ENCODE data around the gene ACBD4. TPM values are rescaled to one million over a fixed set of nuclear protein-coding genes. Genes with fewer than 3 reads are reported as not detected.

Gene ACBD4
- total RNA-seq, 1 donor from 2014 or later, result 15.9 TPM

DNA sequence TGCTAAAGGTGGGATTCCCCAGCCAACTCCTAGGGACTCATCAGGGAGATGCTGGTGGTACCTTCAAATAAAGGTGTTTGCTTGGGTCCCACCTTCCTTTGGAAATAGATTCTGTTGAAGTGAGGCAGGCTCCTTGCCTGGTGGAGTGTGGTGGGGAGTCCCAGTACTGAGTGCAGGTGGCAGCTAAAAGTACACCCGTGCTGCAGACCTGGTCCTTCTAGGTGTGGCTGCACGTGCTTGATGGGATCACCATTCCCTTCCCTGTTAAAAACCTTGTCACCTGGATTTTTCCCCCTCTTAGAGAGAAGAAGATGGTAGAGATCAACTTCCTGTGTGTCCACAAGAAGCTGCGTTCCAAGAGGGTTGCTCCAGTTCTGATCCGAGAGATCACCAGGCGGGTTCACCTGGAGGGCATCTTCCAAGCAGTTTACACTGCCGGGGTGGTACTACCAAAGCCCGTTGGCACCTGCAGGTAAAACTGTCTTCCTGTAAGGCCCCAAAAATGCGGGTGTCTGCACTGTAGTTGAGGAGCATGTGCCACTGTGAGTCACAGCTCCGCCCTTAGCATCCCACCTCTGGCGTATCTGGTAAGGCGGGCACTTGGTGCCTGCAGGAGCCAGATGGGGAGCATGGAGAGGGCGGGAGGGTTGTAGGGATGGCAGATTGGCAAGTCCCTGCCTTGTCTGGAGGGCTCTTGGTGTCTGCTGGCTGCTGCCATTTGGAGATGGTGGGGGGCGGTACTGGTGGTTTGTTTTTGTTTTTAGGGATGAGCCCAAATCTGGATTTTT is 37.2 kb upstream of the ACBD4 start:
- intact Hi-C loops (cut with micrococcal nuclease), result no loop called here
- H3K27ac Mint-ChIP-seq, result no peak overlapping the region
- H3K4me1 Mint-ChIP-seq (ENCODE audit: low read depth), result no peaks in the 10 kb centered on the region
- no peak overlapping the region for H3K4me3 Mint-ChIP-seq (ENCODE audit: low read depth)
- H3K36me3 Mint-ChIP-seq (ENCODE audit: low read depth), result peaks cover 73% of the 10 kb centered on the region
- no peak for DNase-seq (ENCODE audit: low spot score)
- no peaks in the 10 kb centered on the region for H3K9me3 Mint-ChIP-seq
- H3K27me3 Mint-ChIP-seq (ENCODE audit: low read depth), result no peaks in the 10 kb centered on the region

- Mint-ChIP-seq H3K36me3 (ENCODE audit: low read depth) (peaks cover 74% of the 10 kb centered on the region), H3K27me3 (ENCODE audit: low read depth) (no peaks in the 10 kb centered on the region), H3K4me1 (ENCODE audit: low read depth) (no peaks in the 10 kb centered on the region), H3K4me3 (ENCODE audit: low read depth) (no peak overlapping the region), H3K9me3 (no peaks in the 10 kb centered on the region), H3K27ac (no peak overlapping the region)
- intact Hi-C loops (cut with micrococcal nuclease), result no loop called here
- peak; percentile 59 for DNase-seq (ENCODE audit: low spot score)
Measured at GRCh38 chr17:45098869-45099616, 36.4 kb upstream of the ACBD4 start.

DNA sequence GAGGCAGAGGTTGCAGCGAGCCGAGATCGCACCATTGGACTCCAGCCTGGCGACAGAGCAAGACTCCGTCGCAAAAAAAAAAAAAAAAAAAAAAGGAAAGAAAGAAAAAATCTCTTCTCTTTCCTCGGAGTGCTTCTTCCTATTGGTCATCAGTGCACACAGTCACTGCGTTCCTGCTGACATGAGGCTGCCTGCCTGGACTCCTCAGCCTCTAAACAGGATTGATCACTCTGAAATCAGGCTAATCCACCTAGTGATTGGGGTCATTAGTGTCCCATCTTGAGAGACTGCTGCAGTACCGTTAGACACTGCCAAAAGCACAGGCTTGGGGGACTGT is 34.0 kb upstream of the ACBD4 start:
- Mint-ChIP-seq H3K4me3 (ENCODE audit: low read depth) (no peak overlapping the region), H3K4me1 (ENCODE audit: low read depth) (no peaks in the 10 kb centered on the region), H3K27ac (no peak overlapping the region), H3K9me3 (no peaks in the 10 kb centered on the region), H3K36me3 (ENCODE audit: low read depth) (peaks cover 78% of the 10 kb centered on the region), H3K27me3 (ENCODE audit: low read depth) (no peaks in the 10 kb centered on the region)
- intact Hi-C loops (cut with micrococcal nuclease), result no loop called here
- DNase-seq (ENCODE audit: low spot score), result no peak

DNA sequence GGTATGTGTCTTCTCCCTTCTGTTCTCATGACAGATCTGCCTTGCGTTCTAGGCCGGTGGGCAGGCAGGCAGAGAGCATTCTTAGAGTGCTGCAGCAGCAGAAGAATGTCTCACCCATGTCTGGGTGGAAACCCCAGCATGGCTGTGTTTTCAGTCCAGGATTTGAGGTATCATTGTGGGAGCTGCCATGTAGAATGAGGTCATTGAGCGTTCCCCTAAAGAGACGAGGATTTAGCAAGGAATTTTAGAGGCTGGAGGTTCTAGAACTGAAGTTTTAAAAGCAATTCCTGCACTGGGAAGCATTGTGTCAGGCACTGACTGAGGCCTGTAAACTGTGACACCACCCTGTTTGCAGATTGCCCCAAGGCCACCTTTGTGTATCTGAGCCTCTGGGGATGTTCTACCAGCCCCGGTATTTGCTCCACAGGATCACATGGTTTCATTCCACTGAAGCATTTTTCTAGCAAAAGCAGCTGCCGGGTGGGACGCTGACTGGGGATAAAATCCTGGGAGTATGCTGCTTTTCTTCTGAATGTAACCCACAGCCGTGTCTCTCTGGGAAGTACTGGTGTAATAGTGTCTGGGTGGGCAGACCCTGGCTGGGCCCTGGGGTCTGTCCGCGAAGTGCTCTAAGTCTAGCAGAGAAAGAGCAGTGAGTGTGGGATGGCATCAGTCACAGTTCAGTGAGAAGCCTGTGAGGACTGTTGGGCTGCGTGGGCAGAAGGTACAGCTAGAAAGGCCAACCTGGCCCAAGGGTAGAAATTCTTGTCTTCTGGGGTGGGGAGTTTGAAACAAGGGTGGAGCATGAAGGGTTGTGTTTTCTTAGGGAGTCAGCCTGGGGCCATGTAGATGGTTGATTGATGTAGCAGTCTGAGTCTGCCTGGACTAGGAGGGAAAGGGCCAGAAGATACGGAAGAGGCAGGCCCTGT is 33.3 kb upstream of the ACBD4 start:
- H3K4me1 Mint-ChIP-seq (ENCODE audit: low read depth), result no peaks in the 10 kb centered on the region
- H3K36me3 Mint-ChIP-seq (ENCODE audit: low read depth), result peaks cover 78% of the 10 kb centered on the region
- H3K27me3 Mint-ChIP-seq (ENCODE audit: low read depth), result no peaks in the 10 kb centered on the region
- H3K27ac Mint-ChIP-seq, result no peak overlapping the region
- no peaks in the 10 kb centered on the region for H3K9me3 Mint-ChIP-seq
- H3K4me3 Mint-ChIP-seq (ENCODE audit: low read depth), result no peak overlapping the region
- no peak for DNase-seq (ENCODE audit: low spot score)
- intact Hi-C loops (cut with micrococcal nuclease), result no loop called here

GRCh38 chr17:45102856-45103255 is 32.6 kb upstream of the ACBD4 start:
- intact Hi-C loops (cut with micrococcal nuclease), result no loop called here
- no peak for DNase-seq (ENCODE audit: low spot score)
- no peaks in the 10 kb centered on the region for H3K4me1 Mint-ChIP-seq (ENCODE audit: low read depth)
- H3K36me3 Mint-ChIP-seq (ENCODE audit: low read depth), result peaks cover 75% of the 10 kb centered on the region
- no peaks in the 10 kb centered on the region for H3K27me3 Mint-ChIP-seq (ENCODE audit: low read depth)
- no peak overlapping the region for H3K4me3 Mint-ChIP-seq (ENCODE audit: low read depth)
- H3K9me3 Mint-ChIP-seq, result no peaks in the 10 kb centered on the region
- H3K27ac Mint-ChIP-seq, result no peak overlapping the region

DNA sequence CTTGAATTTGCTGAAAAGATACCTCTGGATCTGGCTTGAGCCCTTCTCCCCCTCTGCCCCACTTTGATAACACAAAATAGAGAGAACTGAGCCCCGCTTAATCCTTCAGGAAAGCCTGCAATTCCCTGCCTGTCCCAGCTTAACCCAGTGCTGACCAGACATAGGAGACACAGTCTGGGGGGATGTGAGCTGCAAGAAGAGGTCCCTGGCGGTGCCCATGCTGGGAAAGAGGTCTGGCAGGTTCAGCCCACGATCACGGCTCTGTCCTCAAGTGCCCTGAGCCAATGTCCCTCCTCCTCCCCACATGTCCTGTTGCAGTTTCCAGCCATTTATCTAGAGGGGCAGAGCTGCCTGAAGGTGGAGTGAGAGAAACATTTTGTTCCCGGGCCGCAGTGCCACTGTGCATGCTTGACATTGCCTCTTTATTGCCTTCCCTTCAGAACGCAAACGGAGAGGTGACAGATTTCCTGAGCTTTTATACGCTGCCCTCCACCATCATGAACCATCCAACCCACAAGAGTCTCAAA is 32.2 kb upstream of the ACBD4 start:
- no peaks in the 10 kb centered on the region for H3K27me3 Mint-ChIP-seq (ENCODE audit: low read depth)
- no peak overlapping the region for H3K27ac Mint-ChIP-seq
- DNase-seq (ENCODE audit: low spot score), result no peak
- no peaks in the 10 kb centered on the region for H3K4me1 Mint-ChIP-seq (ENCODE audit: low read depth)
- peaks cover 75% of the 10 kb centered on the region for H3K36me3 Mint-ChIP-seq (ENCODE audit: low read depth)
- no peaks in the 10 kb centered on the region for H3K9me3 Mint-ChIP-seq
- intact Hi-C loops (cut with micrococcal nuclease), result no loop called here
- H3K4me3 Mint-ChIP-seq (ENCODE audit: low read depth), result no peak overlapping the region

DNA sequence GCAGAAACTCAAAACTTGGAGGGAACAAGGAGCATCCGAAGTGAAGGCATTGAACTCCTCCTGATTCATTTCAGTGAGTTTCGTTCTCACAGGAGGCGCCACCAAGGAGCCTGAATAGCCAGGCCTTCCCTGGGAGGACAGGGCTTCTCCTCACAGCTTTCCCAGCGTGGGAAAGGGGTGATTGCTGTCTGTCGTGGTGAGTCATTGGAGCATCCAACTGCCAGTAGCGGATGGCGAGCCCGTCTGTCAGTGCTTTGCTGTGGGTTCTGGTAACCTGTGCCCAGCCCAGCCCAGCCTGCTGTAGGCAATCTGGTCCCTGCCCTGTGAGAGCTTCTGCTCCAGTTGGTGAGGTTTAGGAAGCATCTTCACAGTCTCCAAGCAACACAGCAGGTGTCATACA is 31.5 kb upstream of the ACBD4 start:
- Mint-ChIP-seq H3K27me3 (ENCODE audit: low read depth) (no peaks in the 10 kb centered on the region), H3K9me3 (no peaks in the 10 kb centered on the region), H3K4me1 (ENCODE audit: low read depth) (no peaks in the 10 kb centered on the region), H3K4me3 (ENCODE audit: low read depth) (no peak overlapping the region), H3K27ac (no peak overlapping the region), H3K36me3 (ENCODE audit: low read depth) (peaks cover 71% of the 10 kb centered on the region)
- intact Hi-C loops (cut with micrococcal nuclease), result no loop called here
- no peak for DNase-seq (ENCODE audit: low spot score)

- H3K9me3 Mint-ChIP-seq, result no peaks in the 10 kb centered on the region
Measured at GRCh38 chr17:45104497-45104896, 31.0 kb upstream of the ACBD4 start.

DNA sequence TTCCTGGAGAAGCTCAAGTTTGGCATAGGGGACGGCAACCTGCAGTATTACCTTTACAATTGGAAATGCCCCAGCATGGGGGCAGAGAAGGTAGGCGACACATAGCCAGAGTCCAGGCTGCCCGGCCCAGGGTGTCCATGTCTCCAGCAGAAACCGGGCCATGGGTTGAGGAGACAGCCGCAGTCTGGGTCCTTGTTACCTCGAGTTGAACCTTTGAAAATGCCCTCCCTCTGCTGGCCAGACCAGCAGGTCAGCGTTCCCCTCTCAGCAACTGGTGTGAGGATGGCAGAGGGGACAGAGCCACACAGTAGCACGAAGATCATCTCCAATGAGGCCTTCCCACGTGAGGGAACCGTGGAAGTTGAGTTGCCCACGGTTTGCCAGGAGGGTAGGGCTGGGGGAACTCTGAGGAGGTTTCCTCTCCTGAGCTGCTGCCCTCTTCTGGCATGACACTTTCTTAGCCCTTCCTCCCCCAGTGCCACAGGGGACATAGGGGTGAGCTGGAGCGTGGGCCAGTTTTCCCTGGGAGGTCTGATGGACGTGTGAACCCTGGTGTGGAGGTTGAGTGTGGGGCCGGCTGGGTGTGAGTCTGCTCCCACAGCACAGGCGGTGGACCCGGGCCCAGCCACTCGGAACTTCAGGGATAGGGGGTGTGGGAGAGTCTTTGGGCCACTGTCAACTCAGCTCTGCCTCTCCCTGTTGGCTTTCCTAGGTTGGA is 30.4 kb upstream of the ACBD4 start:
- intact Hi-C loops (cut with micrococcal nuclease), result no loop called here
- H3K4me1 Mint-ChIP-seq (ENCODE audit: low read depth), result no peaks in the 10 kb centered on the region
- no peaks in the 10 kb centered on the region for H3K27me3 Mint-ChIP-seq (ENCODE audit: low read depth)
- no peak for DNase-seq (ENCODE audit: low spot score)
- no peaks in the 10 kb centered on the region for H3K9me3 Mint-ChIP-seq
- H3K4me3 Mint-ChIP-seq (ENCODE audit: low read depth), result no peak overlapping the region
- peaks cover 64% of the 10 kb centered on the region for H3K36me3 Mint-ChIP-seq (ENCODE audit: low read depth)
- no peak overlapping the region for H3K27ac Mint-ChIP-seq

More at GRCh38 chr17:45104497-45104896, 31.0 kb upstream of the ACBD4 start:
- intact Hi-C loops (cut with micrococcal nuclease), result no loop called here
- H3K4me1 Mint-ChIP-seq (ENCODE audit: low read depth), result no peaks in the 10 kb centered on the region
- H3K36me3 Mint-ChIP-seq (ENCODE audit: low read depth), result peaks cover 68% of the 10 kb centered on the region
- H3K4me3 Mint-ChIP-seq (ENCODE audit: low read depth), result no peak overlapping the region
- no peaks in the 10 kb centered on the region for H3K27me3 Mint-ChIP-seq (ENCODE audit: low read depth)
- no peak overlapping the region for H3K27ac Mint-ChIP-seq
- no peak for DNase-seq (ENCODE audit: low spot score)

- Mint-ChIP-seq H3K4me1 (ENCODE audit: low read depth) (no peaks in the 10 kb centered on the region), H3K4me3 (ENCODE audit: low read depth) (no peak overlapping the region), H3K9me3 (no peaks in the 10 kb centered on the region), H3K36me3 (ENCODE audit: low read depth) (peaks cover 64% of the 10 kb centered on the region), H3K27me3 (ENCODE audit: low read depth) (no peaks in the 10 kb centered on the region), H3K27ac (no peak overlapping the region)
- DNase-seq (ENCODE audit: low spot score), result no peak
- intact Hi-C loops (cut with micrococcal nuclease), result no loop called here
Measured at GRCh38 chr17:45106096-45106495, 29.4 kb upstream of the ACBD4 start.

DNA sequence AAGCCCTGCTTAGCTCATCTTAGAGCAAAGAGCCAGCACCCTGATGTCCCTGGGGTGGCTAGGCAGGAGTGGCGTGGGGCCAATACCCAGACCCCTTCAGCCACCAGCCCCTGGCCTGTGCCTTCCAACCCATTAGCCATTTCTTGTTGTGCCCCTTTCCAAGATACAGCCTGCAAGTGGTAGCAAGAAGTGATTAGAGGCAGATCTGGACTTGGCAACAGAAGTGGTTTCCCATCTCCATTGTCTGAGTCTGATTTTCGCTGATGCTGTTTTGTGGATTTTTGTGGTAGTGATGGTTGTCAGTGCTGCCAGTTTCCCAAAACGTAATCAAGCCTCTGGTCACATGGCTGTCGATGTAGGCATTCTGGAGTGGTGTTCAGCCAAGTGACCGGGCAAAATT is 28.9 kb upstream of the ACBD4 start:
- intact Hi-C loops (cut with micrococcal nuclease), result no loop called here
- Mint-ChIP-seq H3K27me3 (ENCODE audit: low read depth) (no peaks in the 10 kb centered on the region), H3K9me3 (no peaks in the 10 kb centered on the region), H3K4me3 (ENCODE audit: low read depth) (no peak overlapping the region), H3K4me1 (ENCODE audit: low read depth) (no peaks in the 10 kb centered on the region), H3K36me3 (ENCODE audit: low read depth) (peaks cover 63% of the 10 kb centered on the region), H3K27ac (no peak overlapping the region)
- DNase-seq (ENCODE audit: low spot score), result no peak

DNA sequence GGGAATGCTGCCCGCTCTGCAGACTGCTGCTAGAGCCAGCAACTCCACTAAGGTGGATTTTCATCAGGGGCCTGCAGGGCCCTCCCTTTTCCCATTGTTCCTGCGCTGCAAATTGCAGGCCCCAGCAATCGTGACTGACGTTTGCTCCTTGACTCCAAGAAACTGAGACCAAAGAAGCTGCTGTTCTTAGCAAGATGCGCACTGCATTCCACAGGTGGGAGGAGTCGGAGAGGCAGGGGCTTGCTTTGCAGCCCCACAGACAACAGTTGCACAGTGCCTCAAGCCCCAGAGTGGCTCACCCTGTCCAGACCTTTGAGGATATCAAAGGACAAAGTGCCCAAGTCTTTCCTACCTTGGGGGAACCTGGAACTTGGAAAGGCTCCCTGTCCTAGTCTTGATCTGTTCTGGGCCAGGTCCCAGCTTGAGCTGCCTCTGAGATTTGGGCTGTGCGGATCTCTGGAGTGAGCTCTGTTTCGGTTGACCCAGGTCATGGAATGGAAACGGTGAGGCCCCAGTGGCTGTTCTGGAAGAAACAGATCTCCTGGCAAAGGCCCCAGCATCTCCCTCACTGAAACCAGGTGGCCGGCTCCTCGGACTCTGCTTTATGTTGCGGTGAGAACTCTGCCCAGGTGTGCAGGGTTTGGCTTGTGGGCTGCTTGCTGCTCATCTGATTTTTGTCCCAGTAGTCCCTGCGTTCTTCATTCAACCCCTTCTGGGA is 28.0 kb upstream of the ACBD4 start:
- Mint-ChIP-seq H3K4me1 (ENCODE audit: low read depth) (no peaks in the 10 kb centered on the region), H3K36me3 (ENCODE audit: low read depth) (peaks cover 54% of the 10 kb centered on the region), H3K27ac (no peak overlapping the region), H3K9me3 (no peaks in the 10 kb centered on the region), H3K4me3 (ENCODE audit: low read depth) (no peak overlapping the region), H3K27me3 (ENCODE audit: low read depth) (no peaks in the 10 kb centered on the region)
- no peak for DNase-seq (ENCODE audit: low spot score)
- intact Hi-C loops (cut with micrococcal nuclease), result no loop called here
